H1 (cell line): ENCODE data around the gene PFKP. TPM values are rescaled to one million over a fixed set of nuclear protein-coding genes. Genes with fewer than 3 reads are reported as not detected.

Experiments
- CTCF ChIA-PET: fragments of 300-600 bp; sonication (Branson Sonifier 250); formaldehyde crosslinking; loops from one replicate; lab custom pipeline; 2021; ENCODE audit not compliant: partially characterized antibody; lab: Charles Lee
- POLR2A ChIA-PET: fragments of 300-600 bp; sonication (Branson Sonifier 250); formaldehyde crosslinking; loops from one replicate; lab custom pipeline; 2021; ENCODE audit warnings: inconsistent platforms; ENCODE audit not compliant: partially characterized antibody; lab: Charles Lee
- DNase-seq, 2 experiments: peaks; one replicate each; pipeline versions ENCODE4 v3.0.0 to v3.0.0-alpha.2; 2010 to 2022; ENCODE audit warnings: low spot score in 2 of 2, low read depth in 1 of 2, mixed read lengths in 1 of 2
- FAIRE-seq: peaks from 2 replicates; lab custom pipeline; 2011; peaks lifted over from hg19 to GRCh38; lab: Jason Lieb, UNC
- H2AFZ ChIP-seq: 2 replicates; pipeline ENCODE4 v1.8.1; 2012; ENCODE audit warnings: low read length, inconsistent platforms
- H2AK5ac ChIP-seq: 2 replicates; pipeline ENCODE4 v1.6.1; 2013; ENCODE audit warnings: low read depth, low read length
- H2BK120ac ChIP-seq: replicated peaks from 2 replicates; pipeline ENCODE3; 2013; ENCODE audit warnings: low read depth, low read length, inconsistent platforms
- H2BK12ac ChIP-seq: 2 replicates; pipeline ENCODE4 v1.6.1; 2013; ENCODE audit warnings: low read depth, low read length
- H2BK15ac ChIP-seq: 2 replicates; pipeline ENCODE4 v1.6.1; 2013; ENCODE audit warnings: low read length
- H2BK20ac ChIP-seq: 2 replicates; pipeline ENCODE4 v1.6.1; 2013; ENCODE audit warnings: low read length
- H2BK5ac ChIP-seq: 2 replicates; pipeline ENCODE4 v1.6.1; 2013; ENCODE audit warnings: low read depth, low read length
- H3K14ac ChIP-seq: 2 replicates; pipeline ENCODE4 v1.6.1; 2013; ENCODE audit warnings: inconsistent platforms; ENCODE audit not compliant: insufficient read length
- H3K18ac ChIP-seq: 2 replicates; pipeline ENCODE4 v1.6.1; 2013; ENCODE audit warnings: low read length; ENCODE audit errors: extremely low read depth
- H3K23ac ChIP-seq: 2 replicates; pipeline ENCODE4 v1.6.1; 2013; ENCODE audit warnings: inconsistent platforms; ENCODE audit not compliant: insufficient read length
- H3K23me2 ChIP-seq: 2 replicates; pipeline ENCODE4 v1.6.1; 2013; ENCODE audit warnings: low read depth, low read length
- H3K27ac ChIP-seq: 2 replicates; pipeline ENCODE4 v1.6.1; 2011; ENCODE audit warnings: low read depth, low read length, inconsistent platforms
- H3K27me3 ChIP-seq, 4 experiments: replicated peaks in 1 of 4; 1 replicate in 1 of 4; 2 replicates in 3 of 4; pipeline versions ENCODE4 v1.6.1 to v1.8.1; 2011 to 2013; ENCODE audit warnings: low read length in 3 of 4, mild to moderate bottlenecking in 3 of 4, inconsistent platforms in 2 of 4, mixed read lengths in 2 of 4, moderate library complexity in 1 of 4; ENCODE audit not compliant: control insufficient read depth in 3 of 4, insufficient read depth in 3 of 4; ENCODE audit errors: extremely low read depth in 1 of 4
- H3K36me3 ChIP-seq, 4 experiments: 2 replicates each; pipeline versions ENCODE4 v1.6.1 to v1.8.1; 2011 to 2013; ENCODE audit warnings: mild to moderate bottlenecking in 4 of 4, low read length in 3 of 4, moderate library complexity in 2 of 4, control low read depth in 1 of 4, inconsistent platforms in 1 of 4; ENCODE audit not compliant: insufficient read depth in 4 of 4, control insufficient read depth in 2 of 4
- H3K4ac ChIP-seq: replicated peaks from 2 replicates; pipeline ENCODE3; 2013; ENCODE audit warnings: low read length, low read depth, mixed read lengths, inconsistent platforms; ENCODE audit not compliant: insufficient read length
- H3K4me1 ChIP-seq, 4 experiments: replicated peaks in 1 of 4; 1 replicate in 1 of 4; 2 replicates in 3 of 4; pipeline versions ENCODE4 v1.6.1 to v1.8.1; 2011 to 2013; ENCODE audit warnings: low read length in 3 of 4, inconsistent platforms in 2 of 4, mixed read lengths in 1 of 4; ENCODE audit not compliant: insufficient read depth in 4 of 4, control insufficient read depth in 3 of 4
- H3K4me2 ChIP-seq, 2 experiments: 2 replicates each; pipeline versions ENCODE4 v1.6.1 to v1.8.1; 2011 to 2013; ENCODE audit warnings: low read depth in 2 of 2, low read length in 2 of 2, control low read depth in 1 of 2, inconsistent platforms in 1 of 2, mild to moderate bottlenecking in 1 of 2; ENCODE audit not compliant: insufficient read depth in 1 of 2
- H3K4me3 ChIP-seq, 4 experiments: fragments of 200-600, 300-600 bp in 1 of 4; sonication (generic), shearing (Covaris generic), sonication (Bioruptor Twin) in 1 of 4; 2 replicates each; pipeline versions ENCODE4 v1.5.1 to v1.8.1; 2011 to 2016; ENCODE audit warnings: low read length in 4 of 4, low read depth in 3 of 4, control low read depth in 2 of 4, inconsistent platforms in 2 of 4, mild to moderate bottlenecking in 2 of 4, mixed read lengths in 1 of 4, moderate library complexity in 1 of 4; ENCODE audit not compliant: insufficient read depth in 2 of 4; ENCODE audit errors: extremely low read depth in 1 of 4
- H3K56ac ChIP-seq: replicated peaks from 2 replicates; pipeline ENCODE3; 2013; ENCODE audit warnings: low read depth, mild to moderate bottlenecking, mixed read lengths, low read length, inconsistent platforms; ENCODE audit not compliant: insufficient read length
- H3K79me1 ChIP-seq: 2 replicates; pipeline ENCODE4 v1.6.1; 2013; ENCODE audit warnings: low read depth, low read length, control low read depth
- H3K79me2 ChIP-seq, 2 experiments: 2 replicates each; pipeline versions ENCODE4 v1.6.1 to v1.8.1; 2012 to 2013; ENCODE audit warnings: low read length in 2 of 2, mild to moderate bottlenecking in 2 of 2, inconsistent platforms in 1 of 2; ENCODE audit not compliant: insufficient read depth in 2 of 2, control insufficient read depth in 1 of 2
- H3K9ac ChIP-seq, 4 experiments: replicated peaks in 1 of 4; 1 replicate in 1 of 4; 2 replicates in 3 of 4; pipeline versions ENCODE4 v1.6.1 to v1.8.1; 2011 to 2013; ENCODE audit warnings: low read depth in 3 of 4, low read length in 3 of 4, control low read depth in 2 of 4, mild to moderate bottlenecking in 2 of 4, moderate library complexity in 2 of 4, inconsistent platforms in 1 of 4; ENCODE audit errors: extremely low read depth in 1 of 4
- H3K9me3 ChIP-seq, 2 experiments: 2 replicates each; pipeline versions ENCODE4 v1.6.1 to v1.8.1; 2012 to 2013; ENCODE audit warnings: mild to moderate bottlenecking in 2 of 2, moderate library complexity in 2 of 2, control low read depth in 1 of 2, inconsistent platforms in 1 of 2, low read depth in 1 of 2, low read length in 1 of 2, mixed read lengths in 1 of 2; ENCODE audit not compliant: insufficient read depth in 2 of 2
- H4K20me1 ChIP-seq, 2 experiments: replicated peaks in 1 of 2; 2 replicates each; pipeline versions ENCODE3 to v1.8.1; 2011 to 2013; ENCODE audit warnings: inconsistent platforms in 2 of 2, low read length in 2 of 2, mild to moderate bottlenecking in 1 of 2; ENCODE audit not compliant: insufficient read depth in 2 of 2, control insufficient read depth in 1 of 2
- H4K5ac ChIP-seq: 2 replicates; pipeline ENCODE4 v1.6.1; 2013; ENCODE audit warnings: low read length, low read depth, mixed read lengths, inconsistent platforms; ENCODE audit not compliant: insufficient read length
- H4K8ac ChIP-seq: 2 replicates; pipeline ENCODE4 v1.8.0; 2013; ENCODE audit warnings: mild to moderate bottlenecking, moderate library complexity, low read length, inconsistent platforms; ENCODE audit not compliant: insufficient read depth; ENCODE audit errors: extremely low read depth
- H4K91ac ChIP-seq: replicated peaks from 2 replicates; pipeline ENCODE3; 2013; ENCODE audit warnings: low read length, mixed read lengths, inconsistent platforms; ENCODE audit not compliant: insufficient read length
- CBX8 ChIP-seq: fragments of 300-800, 300-1000 bp; sonication (generic); IDR thresholded peaks from 2 replicates; pipeline ENCODE4 v1.7.1; 2016; ENCODE audit warnings: low read depth, low read length, borderline replicate concordance
- CREB1 ChIP-seq: IDR thresholded peaks from 2 replicates; pipeline ENCODE4 v1.6.1; 2012; ENCODE audit warnings: inconsistent platforms
- CTCF ChIP-seq, 3 experiments: IDR thresholded peaks; 1 replicate in 2 of 3; 2 replicates in 1 of 3; pipeline versions ENCODE4 v1.5.1 to v1.6.1; 2011; ENCODE audit warnings: low read length in 3 of 3, mild to moderate bottlenecking in 3 of 3, inconsistent platforms in 2 of 3, low read depth in 1 of 3, moderate library complexity in 1 of 3; ENCODE audit not compliant: insufficient read depth in 1 of 3; ENCODE audit errors: control extremely low read depth in 1 of 3
- E2F6 ChIP-seq: IDR thresholded peaks from 2 replicates; pipeline ENCODE4 v1.6.1; 2012; ENCODE audit warnings: inconsistent platforms
- HDAC6 ChIP-seq: IDR thresholded peaks from one replicate; pipeline ENCODE4 v1.7.1; 2012; ENCODE audit warnings: low read depth, mild to moderate bottlenecking, inconsistent platforms, low read length, moderate library complexity
- JUN ChIP-seq: IDR thresholded peaks from 2 replicates; pipeline ENCODE4 v1.6.1; 2011; ENCODE audit warnings: low read depth, mild to moderate bottlenecking, improper control_type of control experiment, low read length
- KDM1A ChIP-seq: fragments of 200-600, 300-600 bp; sonication (generic); IDR thresholded peaks from 2 replicates; pipeline ENCODE4 v1.7.1; 2016; ENCODE audit warnings: mild to moderate bottlenecking, low read length, borderline replicate concordance
- POLR2A ChIP-seq, 2 experiments: IDR thresholded peaks; 1 replicate in 1 of 2; 2 replicates in 1 of 2; pipeline ENCODE4 v1.6.1; 2011; ENCODE audit warnings: low read depth in 2 of 2, low read length in 2 of 2, mild to moderate bottlenecking in 2 of 2; ENCODE audit errors: control extremely low read depth in 1 of 2
- POU5F1 ChIP-seq: IDR thresholded peaks from 2 replicates; pipeline ENCODE4 v1.6.1; 2011; ENCODE audit warnings: low read depth, mild to moderate bottlenecking, low read length, moderate library complexity
- RAD21 ChIP-seq, 2 experiments: IDR thresholded peaks in 1 of 2; conservative IDR thresholded peaks in 1 of 2; 2 replicates each; pipeline ENCODE4 v1.6.1; 2011; ENCODE audit warnings: low read depth in 2 of 2, low read length in 2 of 2, improper control_type of control experiment in 1 of 2, inconsistent platforms in 1 of 2, mild to moderate bottlenecking in 1 of 2, moderate library complexity in 1 of 2
- SP2 ChIP-seq: IDR thresholded peaks from 2 replicates; pipeline ENCODE4 v1.6.1; 2012; ENCODE audit warnings: mild to moderate bottlenecking, low read length, inconsistent platforms
- SP4 ChIP-seq: IDR thresholded peaks from 2 replicates; pipeline ENCODE4 v1.6.1; 2012; ENCODE audit warnings: low read length, inconsistent platforms
- WGBS, 2 experiments: shearing (Covaris generic) in 1 of 2; methylation state at CpG; one replicate each; pipeline versions ENCODE4 v1.1.6 to v1.1.7; 2013 to 2015; ENCODE audit warnings: low lambda C conversion rate in 2 of 2, mixed read lengths in 2 of 2, inconsistent platforms in 1 of 2, low coverage in 1 of 2, missing lambda C conversion rate in 1 of 2; ENCODE audit not compliant: insufficient replicate concordance in 2 of 2, insufficient coverage in 1 of 2, insufficient read length in 1 of 2; ENCODE audit errors: extremely low coverage in 1 of 2, missing lambda C conversion rate in 1 of 2; 5-methylcytosine and 5-hydroxymethylcytosine counted together
- polyA plus RNA-seq, 7 experiments: library from polyadenylated mRNA; depleted of rRNA in 3 of 7; stranded (reverse) in 5 of 7; unstranded in 2 of 7; fragments of >200 nt in 5 of 7; fragments of 200-250 nt in 2 of 7; gene quantifications; 1 replicate in 5 of 7; 2 replicates in 1 of 7; 4 replicates in 1 of 7; pipeline versions ENCODE4 v1.2.1 to v1.2.3, GENCODE V29; 2011 to 2013; ENCODE audit warnings: missing spikeins in 2 of 7, mixed read lengths in 2 of 7
- total RNA-seq: library from RNA; stranded (reverse); fragmentation: NEBNext Ultra II Directional; extraction: Animal tissue kit (Norgen Biotek cat#: 25700); gene quantifications from 2 replicates; pipeline ENCODE4 v1.2.1, GENCODE V29; 2021

Gene PFKP
- total and polyA plus RNA-seq, 2 of the 8 experiments (the other 6 are each of a cell fraction or from before 2014, with no cell fraction given): 51.2 to 128 TPM

GRCh38 chr10:3186368-3186767, 119.0 kb downstream of the PFKP start:
- no peak overlapping the region for H2BK15ac ChIP-seq
- TF ChIP-seq CREB1: no peak
- no peak for TF ChIP-seq POU5F1
- TF ChIP-seq CBX8: no peak
- TF ChIP-seq KDM1A: no peak
- no peak for TF ChIP-seq JUN
- no peak for TF ChIP-seq SP4
- TF ChIP-seq HDAC6: no peak
- no peak for TF ChIP-seq POLR2A (IDR thresholded peaks at IDR 0.05; ENCODE audit: control extremely low read depth in 1 of 2, low read depth in 2 of 2, low read length in 2 of 2)
- TF ChIP-seq CTCF (IDR thresholded peaks at IDR 0.05; ENCODE audit: control extremely low read depth in 1 of 3, insufficient read depth in 1 of 3, low read depth in 1 of 3, low read length in 3 of 3): no peak
- no peak for TF ChIP-seq E2F6
- TF ChIP-seq RAD21 (IDR thresholded peaks at IDR 0.05 in 1 of 2, conservative IDR thresholded peaks at IDR 0.05 in 1 of 2; ENCODE audit: low read depth in 2 of 2, low read length in 2 of 2): no peak
- TF ChIP-seq SP2: no peak

More at GRCh38 chr10:3186368-3186767, 119.0 kb downstream of the PFKP start:
- no peak overlapping the region for H2AFZ ChIP-seq
- no peak overlapping the region for H3K56ac ChIP-seq
- POLR2A ChIA-PET: no interaction called here
- no peaks in the 10 kb centered on the region for H3K4me1 ChIP-seq
- H2BK120ac ChIP-seq: no peak overlapping the region
- no peaks in the 10 kb centered on the region for H3K79me1 ChIP-seq
- no peaks in the 10 kb centered on the region; a peak in 1 of 4 replicates for H3K9me3 ChIP-seq
- H3K18ac ChIP-seq: no peak overlapping the region
- 91% methylated on average over 6 of the region's 6 CpGs; no CpG with 5 or more reads in 1 of the 2 experiments for WGBS, 2 experiments
- no peaks in the 10 kb centered on the region for H3K36me3 ChIP-seq
- no peaks in the 10 kb centered on the region for H3K79me2 ChIP-seq
- no peaks in the 10 kb centered on the region for H3K23me2 ChIP-seq
- no peak overlapping the region for H2BK5ac ChIP-seq
- no peak overlapping the region for H2AK5ac ChIP-seq
- no peak overlapping the region for H4K5ac ChIP-seq
- no peak overlapping the region for H2BK12ac ChIP-seq
- no peak overlapping the region for H4K8ac ChIP-seq
- H4K91ac ChIP-seq: no peak overlapping the region
- no peak overlapping the region for H3K9ac ChIP-seq
- no peak overlapping the region for H3K23ac ChIP-seq
- CTCF ChIA-PET: no interaction called here
- no peaks in the 10 kb centered on the region for H4K20me1 ChIP-seq
- no peak overlapping the region for H3K4ac ChIP-seq
- no peak overlapping the region for H3K4me2 ChIP-seq
- no peak for FAIRE-seq
- no peaks in the 10 kb centered on the region for H3K27me3 ChIP-seq
- no peak overlapping the region for H3K27ac ChIP-seq
- no peak overlapping the region for H3K14ac ChIP-seq
- no peak for DNase-seq
- H3K4me3 ChIP-seq: no peak overlapping the region
- H2BK20ac ChIP-seq: no peak overlapping the region
